ENCODE results near the gene HLA-A. TPM values are rescaled to one million over a fixed set of nuclear protein-coding genes. Genes with fewer than 3 reads are reported as not detected.

HLA-A gene
- 447 and 697 TPM in 2 replicates for total RNA-seq

GRCh38 chr6:29942275-29943052 is at the start of gene HLA-A:
Gene HLA-A, plus strand, starts transcription at chr6:29942532. Its CDS starts 22 bp downstream, at chr6:29942554.

Other genes with a start within 250 kb of the HLA-A start
- gene HLA-F, start 219.1 kb upstream of the HLA-A start, total RNA-seq, result 13.4 and 36.6 TPM in 2 replicates
- gene HLA-G, start 114.7 kb upstream of the HLA-A start, total RNA-seq, result 11.1 and 22.0 TPM in 2 replicates
- gene POLR1H, start 118.7 kb downstream of the HLA-A start, total RNA-seq, result 27.2 and 36.7 TPM in 2 replicates
- gene PPP1R11, start 124.7 kb downstream of the HLA-A start, total RNA-seq, result 16.6 and 17.1 TPM in 2 replicates
- gene RNF39, start 133.2 kb downstream of the HLA-A start, total RNA-seq, result 3.0 and 4.3 TPM in 2 replicates
- 0.21 TPM in 1 of 2 replicates, not detected in the other for gene TRIM31, start 170.6 kb downstream of the HLA-A start, total RNA-seq
- gene TRIM40, start 193.6 kb downstream of the HLA-A start, total RNA-seq, result not detected in 2 replicates
- not detected in 2 replicates for gene TRIM10, start 218.7 kb downstream of the HLA-A start, total RNA-seq
- gene TRIM15, start 221.0 kb downstream of the HLA-A start, total RNA-seq, result under 0.01 TPM in 1 of 2 replicates, not detected in the other